Neural cell (in vitro differentiated cells): ENCODE measurements around the gene PRRG2. TPM values are rescaled to one million over a fixed set of nuclear protein-coding genes. Genes with fewer than 3 reads are reported as not detected.

Source experiments
- H2AFZ ChIP-seq: fragments of 200-600, 300-800 bp; sonication (generic), shearing (Covaris generic); 2 replicates; pipeline ENCODE4 v1.6.0; 2014; ENCODE audit warnings: low read depth, mild to moderate bottlenecking, antibody characterized with exemption, low read length, moderate library complexity
- H3F3A ChIP-seq: fragments of 200-600 bp; shearing (Covaris generic); 2 replicates; pipeline ENCODE4 v1.6.1; 2016; ENCODE audit warnings: mild to moderate bottlenecking, moderate library complexity, mixed read lengths, antibody characterized with exemption, low read length; ENCODE audit not compliant: insufficient read depth, poor library complexity, severe bottlenecking
- H3K27ac ChIP-seq: fragments of 200-600, 300-800 bp; sonication (generic), shearing (Covaris generic); 2 replicates; pipeline ENCODE4 v1.5.1; 2014; ENCODE audit warnings: mild to moderate bottlenecking, low read length, moderate library complexity
- H3K27me3 ChIP-seq: fragments of 300-800, 200-600 bp; sonication (generic), shearing (Covaris generic); 2 replicates; pipeline ENCODE4 v1.6.0; 2014; ENCODE audit warnings: mild to moderate bottlenecking, low read depth, low read length, moderate library complexity; ENCODE audit not compliant: insufficient read depth
- H3K36me3 ChIP-seq: fragments of 300-800, 200-600 bp; sonication (generic), shearing (Covaris generic); 2 replicates; pipeline ENCODE4 v1.5.1; 2014; ENCODE audit warnings: mild to moderate bottlenecking, antibody characterized with exemption, low read length, moderate library complexity; ENCODE audit not compliant: insufficient read depth
- H3K4me2 ChIP-seq: fragments of 300-800, 200-600 bp; sonication (generic), shearing (Covaris generic); 2 replicates; pipeline ENCODE4 v1.6.0; 2014; ENCODE audit warnings: mild to moderate bottlenecking, low read length
- H3K4me3 ChIP-seq: fragments of 300-800, 200-600 bp; sonication (generic), shearing (Covaris generic); 2 replicates; pipeline ENCODE4 v1.5.1; 2014; ENCODE audit warnings: mild to moderate bottlenecking, low read length, moderate library complexity
- H3K79me2 ChIP-seq: fragments of 200-600 bp; shearing (Covaris generic); replicated peaks from 2 replicates; pipeline ENCODE4 v1.6.0; 2014; ENCODE audit warnings: mild to moderate bottlenecking, low read length, moderate library complexity; ENCODE audit not compliant: insufficient read depth
- H3K9ac ChIP-seq: fragments of 300-800, 200-600 bp; sonication (generic), shearing (Covaris generic); 2 replicates; pipeline ENCODE4 v1.6.1; 2016; ENCODE audit warnings: mild to moderate bottlenecking, low read length, mixed read lengths
- H3K9me2 ChIP-seq: fragments of 200-600 bp; shearing (Covaris generic); 2 replicates; pipeline ENCODE4 v1.6.1; 2016; ENCODE audit warnings: mild to moderate bottlenecking, low read length, mixed read lengths; ENCODE audit not compliant: insufficient read depth
- H3K9me3 ChIP-seq: fragments of 200-600, 300-800 bp; sonication (generic), shearing (Covaris generic); 2 replicates; pipeline ENCODE4 v1.6.1; 2016; ENCODE audit warnings: mild to moderate bottlenecking, mixed run types, low read length, moderate library complexity, mixed read lengths
- H4K20me1 ChIP-seq: fragments of 200-600 bp; shearing (Covaris generic); 2 replicates; pipeline ENCODE4 v1.6.1; 2016; ENCODE audit warnings: mild to moderate bottlenecking, mixed run types; ENCODE audit not compliant: insufficient read depth
- CTCF ChIP-seq: fragments of 450-650 bp; IDR thresholded peaks from 2 replicates; pipeline ENCODE4 v1.5.1; 2014; ENCODE audit warnings: antibody characterized with exemption, mild to moderate bottlenecking, moderate library complexity; ENCODE audit not compliant: poor library complexity, severe bottlenecking
- EP300 ChIP-seq: fragments of 450-650 bp; conservative IDR thresholded peaks from 2 replicates; pipeline ENCODE4 v1.6.1; 2014; ENCODE audit warnings: antibody characterized with exemption, mild to moderate bottlenecking, moderate library complexity; ENCODE audit not compliant: poor library complexity, severe bottlenecking
- EZH2 ChIP-seq: fragments of 200-600, 300-800 bp; shearing (Covaris generic), sonication (generic); IDR thresholded peaks from 2 replicates; pipeline ENCODE4 v1.6.1; 2014; ENCODE audit warnings: antibody characterized with exemption, low read length, borderline replicate concordance, mild to moderate bottlenecking; ENCODE audit not compliant: insufficient read depth, poor library complexity, severe bottlenecking
- MXI1 ChIP-seq: fragments of 450-650 bp; conservative IDR thresholded peaks from 2 replicates; pipeline ENCODE4 v1.6.1; 2014; ENCODE audit warnings: antibody characterized with exemption, mild to moderate bottlenecking; ENCODE audit not compliant: poor library complexity, severe bottlenecking
- POLR2AphosphoS5 ChIP-seq: IDR thresholded peaks from 2 replicates; pipeline ENCODE4 v1.6.1; 2012
- RAD21 ChIP-seq: fragments of 450-650 bp; conservative IDR thresholded peaks from 2 replicates; pipeline ENCODE4 v1.6.1; 2014; ENCODE audit warnings: antibody characterized with exemption, mild to moderate bottlenecking, moderate library complexity
- REST ChIP-seq: IDR thresholded peaks from 2 replicates; pipeline ENCODE4 v1.6.1; 2012; ENCODE audit warnings: borderline replicate concordance
- SMC3 ChIP-seq: fragments of 450-650 bp; conservative IDR thresholded peaks from 2 replicates; pipeline ENCODE4 v1.6.1; 2014; ENCODE audit warnings: antibody characterized with exemption, mild to moderate bottlenecking, moderate library complexity; ENCODE audit not compliant: poor library complexity
- TAF1 ChIP-seq: IDR thresholded peaks from 2 replicates; pipeline ENCODE4 v1.6.1; 2012; ENCODE audit warnings: low read depth
- polyA plus RNA-seq: library from polyadenylated mRNA; depleted of rRNA; stranded (reverse); fragments of >200 nt; gene quantifications from 2 replicates; pipeline ENCODE4 v1.2.3, GENCODE V29; 2014

The PRRG2 gene
- polyA plus RNA-seq, 1 donor from 2014 or later, result not detected

GRCh38 chr19:49559443-49559842 lies 21.7 kb upstream of the PRRG2 start:
- TF ChIP-seq MXI1 (no peak), CTCF (no peak), EP300 (no peak)
- no peaks in the 10 kb centered on the region for H4K20me1 ChIP-seq
- H3K36me3 ChIP-seq, result no peaks in the 10 kb centered on the region
- H3K9ac ChIP-seq, result no peak overlapping the region
- no peaks in the 10 kb centered on the region for H3K27me3 ChIP-seq
- no peak overlapping the region for H3K27ac ChIP-seq
- no peaks in the 10 kb centered on the region for H3K9me2 ChIP-seq
- H3K4me3 ChIP-seq, result no peak overlapping the region
- H3K79me2 ChIP-seq, result no peaks in the 10 kb centered on the region
- no peaks in the 10 kb centered on the region for H3K9me3 ChIP-seq
- no peak overlapping the region for H3K4me2 ChIP-seq
- no peak overlapping the region for H2AFZ ChIP-seq
- no peaks in the 10 kb centered on the region for H3F3A ChIP-seq

GRCh38 chr19:49559928-49560327 lies 21.2 kb upstream of the PRRG2 start:
- Histone ChIP-seq H3K27ac (no peak overlapping the region), H3K27me3 (no peaks in the 10 kb centered on the region), H3F3A (no peaks in the 10 kb centered on the region), H4K20me1 (no peaks in the 10 kb centered on the region), H3K4me2 (no peak overlapping the region), H3K9me2 (no peaks in the 10 kb centered on the region), H3K36me3 (no peaks in the 10 kb centered on the region), H3K9me3 (no peaks in the 10 kb centered on the region), H3K4me3 (no peak overlapping the region), H2AFZ (no peak overlapping the region), H3K79me2 (peaks cover 2% of the 10 kb centered on the region), H3K9ac (no peak overlapping the region)
- no peak for TF ChIP-seq CTCF
- no peak for TF ChIP-seq MXI1
- no peak for TF ChIP-seq POLR2AphosphoS5
- TF ChIP-seq REST, result no peak
- no peak for TF ChIP-seq TAF1
- no peak for TF ChIP-seq SMC3
- TF ChIP-seq RAD21, result no peak
- TF ChIP-seq EZH2, result no peak
- TF ChIP-seq EP300, result no peak
